Ecto neural progenitor cell (in vitro differentiated cells): ENCODE data around the gene SS18L1.

Experiments used
- DNase-seq: peaks from one replicate; pipeline ENCODE4 v3.0.0-alpha.2; 2018; ENCODE audit warnings: low spot score

The SS18L1 gene

GRCh38 chr20:62226707-62227590, 83.4 kb downstream of the SS18L1 start:
- no peak for DNase-seq

- DNase-seq, result no peak
Measured at GRCh38 chr20:62227591-62227976, 84.0 kb downstream of the SS18L1 start.

- no peak for DNase-seq
Measured at GRCh38 chr20:62227977-62228958, 84.7 kb downstream of the SS18L1 start.

GRCh38 chr20:62228982-62229545, 85.5 kb downstream of the SS18L1 start:
- DNase-seq, result no peak

- DNase-seq, result no peak
Measured at GRCh38 chr20:62229667-62230066, 86.1 kb downstream of the SS18L1 start.

GRCh38 chr20:62230276-62230675, 86.7 kb downstream of the SS18L1 start:
- DNase-seq, result no peak

GRCh38 chr20:62230696-62231095, 87.1 kb downstream of the SS18L1 start:
- DNase-seq, result no peak

- DNase-seq, result no peak
Measured at GRCh38 chr20:62231292-62231691, 87.7 kb downstream of the SS18L1 start.
